Measurements from ENCODE around the gene FUOM.
"Not testable (repeated sequence)": the region's sequence is repeated elsewhere in the genome, so short reads cannot be mapped to it uniquely, and the experiment has no call there.

The FUOM gene

DNA sequence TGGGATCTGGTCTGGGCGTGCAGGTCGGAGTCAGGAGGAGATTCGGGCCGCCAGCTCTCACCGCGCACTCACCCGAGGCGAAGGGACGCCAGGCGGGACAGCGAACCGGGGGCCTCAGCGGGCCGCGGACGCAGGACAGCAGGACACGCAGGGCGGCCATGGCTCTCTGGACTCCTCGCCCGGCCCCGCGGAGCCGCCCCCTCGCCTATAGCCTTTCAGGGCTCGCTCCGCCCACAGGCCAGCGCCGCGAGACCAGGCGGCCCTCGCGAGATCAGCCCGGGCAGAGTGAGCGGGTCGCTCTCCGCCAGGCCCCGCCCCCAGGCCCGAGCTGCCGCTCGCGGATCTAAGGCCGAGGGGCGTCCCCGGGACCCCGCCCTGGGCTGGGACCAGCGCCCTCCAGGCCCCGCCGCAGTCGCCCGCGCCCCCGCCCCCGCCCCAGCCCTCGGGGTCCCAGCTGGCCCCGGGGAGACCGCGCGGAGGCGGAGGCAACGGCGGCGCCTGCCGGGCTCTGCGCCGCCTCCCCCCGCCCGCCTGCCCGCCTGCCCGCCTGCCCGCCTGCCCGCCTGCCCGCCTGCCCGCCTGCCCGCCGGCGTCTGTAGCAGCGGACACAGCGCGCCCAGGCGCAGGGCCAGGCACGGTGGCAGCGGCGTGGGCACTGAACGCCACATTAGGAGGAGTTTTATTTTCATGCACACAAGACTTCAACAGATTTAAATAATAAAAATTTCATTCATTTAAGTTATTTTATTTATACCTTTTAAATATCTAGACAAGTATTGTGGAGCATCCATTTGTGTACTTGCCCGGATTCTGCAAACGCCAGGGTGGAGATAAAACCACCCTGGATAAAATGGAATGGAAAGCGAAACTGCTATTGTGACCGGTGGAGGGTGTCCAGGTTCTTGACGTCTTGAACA is 15.6 kb upstream of the FUOM start, which contains the start of gene ECHS1:
TSS of gene ECHS1 (minus strand) at position 181 of the 917 bp plus-strand sequence. CDS start at position 160, 21 bp downstream.
- in situ Hi-C loops (cut with HindIII; ENCODE audit: low pct_ligation_motif_present, low pct_unique_long_range_greater_than_20kb, low sequenced_read_pairs): no loop called here

DNA sequence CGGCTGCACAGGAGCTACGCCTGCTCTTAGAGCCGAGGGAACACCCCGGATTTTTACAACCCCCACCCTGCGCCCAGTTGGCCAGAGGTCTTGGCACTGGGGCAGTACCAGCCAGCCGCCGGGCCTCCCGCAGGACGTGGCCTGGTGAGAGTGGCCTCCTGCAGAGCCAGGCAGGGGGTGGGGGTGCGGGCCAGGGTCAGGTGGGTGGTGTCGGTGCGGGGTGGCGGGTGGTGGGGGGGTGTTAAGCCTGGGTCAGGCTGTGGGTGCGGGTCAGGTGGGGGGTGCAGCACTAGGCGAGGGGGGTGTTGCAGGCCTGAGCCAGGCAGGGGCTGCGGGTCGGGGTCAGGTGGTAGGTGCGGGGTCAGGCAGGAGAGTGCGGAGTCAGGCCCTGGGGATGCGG is 14.7 kb upstream of the FUOM start:
- in situ Hi-C loops (cut with HindIII; ENCODE audit: low pct_ligation_motif_present, low pct_unique_long_range_greater_than_20kb, low sequenced_read_pairs): no loop called here
- DNase-seq: no peak

More for the DNA sequence above, 15.6 kb upstream of the FUOM start, which contains the start of gene ECHS1:
- peak; percentile 95 for DNase-seq

DNA sequence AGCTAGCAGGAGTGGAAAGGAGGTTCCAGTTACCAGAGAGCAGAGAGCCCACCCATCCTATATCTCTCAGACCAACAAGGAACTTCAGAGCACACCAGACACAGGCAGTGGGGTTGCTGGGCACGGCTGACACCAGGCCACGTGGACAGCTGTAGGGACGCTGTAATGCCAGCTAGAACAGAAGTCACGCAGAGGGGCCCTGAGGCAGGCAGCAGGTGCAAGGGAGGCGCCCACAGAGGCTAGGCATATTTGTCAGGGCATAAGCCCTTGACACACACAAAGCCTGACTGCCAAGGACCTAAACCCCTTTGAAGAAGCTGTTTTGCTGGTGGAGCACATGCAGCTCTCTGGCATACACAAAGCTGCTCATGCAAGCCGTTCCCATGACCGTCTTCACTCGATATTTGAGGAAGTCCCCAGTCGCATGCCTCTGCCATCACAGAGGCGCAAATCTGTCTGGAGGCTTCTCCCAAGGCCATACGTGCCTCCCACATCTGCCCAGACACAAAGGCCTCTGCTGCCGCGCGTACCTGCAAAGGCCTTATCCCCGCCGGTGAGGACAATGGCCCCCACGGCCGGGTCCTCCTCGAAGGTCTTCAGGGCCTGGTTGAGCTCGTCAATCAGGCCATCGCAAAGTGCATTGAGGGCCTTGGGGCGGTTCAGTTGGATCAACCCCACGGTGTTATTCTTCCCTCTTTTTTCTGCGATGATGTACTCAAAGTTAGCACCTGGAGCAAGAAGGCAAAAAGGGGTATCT is 12.4 kb upstream of the FUOM start:
- in situ Hi-C loops (cut with HindIII; ENCODE audit: low pct_ligation_motif_present, low pct_unique_long_range_greater_than_20kb, low sequenced_read_pairs): no loop called here
- no peak for DNase-seq

GRCh38 chr10:133368153-133368552 is 10.3 kb upstream of the FUOM start:
- no peak for DNase-seq
- in situ Hi-C loops (cut with HindIII; ENCODE audit: low pct_ligation_motif_present, low pct_unique_long_range_greater_than_20kb, low sequenced_read_pairs): no loop called here

- in situ Hi-C loops (cut with HindIII; ENCODE audit: low pct_ligation_motif_present, low pct_unique_long_range_greater_than_20kb, low sequenced_read_pairs); DNase-seq: not testable (repeated sequence)
Observed at GRCh38 chr10:133367461-133367860, 9.6 kb upstream of the FUOM start.

DNA sequence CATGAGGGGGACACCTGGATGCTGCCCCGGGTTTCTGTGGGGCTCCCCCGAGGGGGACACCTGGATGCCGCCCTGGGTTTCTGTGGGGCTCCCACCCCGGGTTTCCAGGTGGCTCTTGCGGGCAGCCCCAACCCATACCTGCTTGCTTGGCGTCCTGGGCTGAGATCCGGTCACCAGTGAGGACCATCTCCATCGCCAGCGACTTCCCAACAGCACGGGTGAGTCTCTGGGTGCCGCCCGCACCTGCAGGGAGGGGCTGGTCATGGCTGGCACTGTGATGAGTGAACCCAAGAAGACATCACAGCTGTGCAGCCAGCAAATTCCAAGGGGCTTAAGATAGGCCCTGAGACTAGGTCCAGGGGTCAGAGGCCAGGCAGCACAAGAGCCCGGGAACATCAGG is 8.9 kb upstream of the FUOM start:
- no peak for DNase-seq
- in situ Hi-C loops (cut with HindIII; ENCODE audit: low pct_ligation_motif_present, low pct_unique_long_range_greater_than_20kb, low sequenced_read_pairs): no loop called here

DNA sequence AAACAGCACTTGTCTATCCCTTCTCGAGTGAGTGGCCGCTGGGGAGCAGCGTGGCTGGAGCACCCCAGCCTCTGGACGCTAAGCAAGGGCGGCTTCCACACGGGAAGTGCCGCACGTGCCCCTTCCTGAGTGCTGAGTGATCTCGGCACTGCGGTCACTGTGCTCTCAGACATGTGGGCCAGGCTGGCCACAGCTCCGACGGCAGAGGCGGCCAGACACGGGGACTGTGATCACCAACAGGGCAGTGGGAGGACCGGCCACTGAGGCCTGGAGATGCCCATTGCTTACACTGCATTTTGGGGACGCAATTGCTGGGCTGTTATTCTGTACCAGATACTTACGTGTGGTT is 8.3 kb upstream of the FUOM start:
- DNase-seq: no peak
- in situ Hi-C loops (cut with HindIII; ENCODE audit: low pct_ligation_motif_present, low pct_unique_long_range_greater_than_20kb, low sequenced_read_pairs): no loop called here

GRCh38 chr10:133365461-133366129 is 7.8 kb upstream of the FUOM start:
- in situ Hi-C loops (cut with HindIII; ENCODE audit: low pct_ligation_motif_present, low pct_unique_long_range_greater_than_20kb, low sequenced_read_pairs): no loop called here
- no peak for DNase-seq

- no peak for DNase-seq
- in situ Hi-C loops (cut with HindIII; ENCODE audit: low pct_ligation_motif_present, low pct_unique_long_range_greater_than_20kb, low sequenced_read_pairs): no loop called here
Observed at GRCh38 chr10:133364645-133365431, 7.0 kb upstream of the FUOM start.

DNA sequence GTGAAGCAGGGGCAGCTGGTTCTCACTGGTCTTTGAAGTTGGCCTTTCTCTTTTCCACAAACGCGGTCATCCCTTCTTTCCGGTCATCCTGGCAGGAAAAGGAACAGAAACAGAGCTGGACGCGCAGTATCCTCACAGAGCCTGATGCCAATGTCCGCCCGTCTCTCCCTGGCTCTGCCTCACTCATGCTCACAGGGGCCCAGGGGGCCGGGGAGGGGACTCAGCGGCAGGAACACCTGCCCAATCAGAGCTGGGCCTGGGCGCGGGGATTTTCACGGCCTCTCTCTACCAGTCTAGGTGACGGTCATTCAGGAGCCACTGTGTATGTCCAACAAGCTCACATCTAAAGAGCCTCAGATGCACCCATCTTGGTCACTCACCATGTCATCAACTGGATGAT is 5.0 kb upstream of the FUOM start:
- DNase-seq: no peak
- in situ Hi-C loops (cut with HindIII; ENCODE audit: low pct_ligation_motif_present, low pct_unique_long_range_greater_than_20kb, low sequenced_read_pairs): no loop called here

DNA sequence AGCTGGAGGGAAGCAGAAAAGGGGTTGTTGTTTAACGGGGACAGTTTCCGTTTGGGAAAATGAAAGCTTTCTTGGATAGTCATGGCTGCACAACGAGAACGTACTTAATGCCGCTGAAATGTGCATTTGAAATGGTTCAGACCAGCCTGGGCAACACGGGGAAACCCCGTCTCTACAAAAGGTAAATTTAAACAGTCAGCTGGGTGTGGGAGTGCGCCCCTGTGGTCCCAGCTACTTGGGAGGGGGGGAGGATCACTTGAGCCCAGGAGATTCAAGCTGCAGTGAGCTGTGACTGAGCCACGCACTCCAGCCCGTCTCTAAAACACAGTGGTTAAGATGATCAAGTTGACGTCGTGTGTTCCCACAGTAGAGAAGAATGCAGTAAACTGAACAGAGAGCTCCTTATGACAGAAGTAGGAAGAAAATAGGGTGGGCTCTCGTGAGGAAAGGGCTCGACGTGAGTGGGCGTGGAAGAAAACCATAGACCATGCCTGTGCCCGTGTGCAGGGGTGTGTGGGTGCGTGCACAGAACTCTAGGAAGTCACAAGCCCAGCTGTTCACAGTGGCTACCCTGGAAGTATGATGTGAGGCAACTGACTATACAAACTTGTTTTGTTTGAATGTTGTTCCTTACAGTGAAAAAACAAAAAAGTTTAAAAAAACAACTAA is 4.1 kb upstream of the FUOM start:
- no peak for DNase-seq

DNA sequence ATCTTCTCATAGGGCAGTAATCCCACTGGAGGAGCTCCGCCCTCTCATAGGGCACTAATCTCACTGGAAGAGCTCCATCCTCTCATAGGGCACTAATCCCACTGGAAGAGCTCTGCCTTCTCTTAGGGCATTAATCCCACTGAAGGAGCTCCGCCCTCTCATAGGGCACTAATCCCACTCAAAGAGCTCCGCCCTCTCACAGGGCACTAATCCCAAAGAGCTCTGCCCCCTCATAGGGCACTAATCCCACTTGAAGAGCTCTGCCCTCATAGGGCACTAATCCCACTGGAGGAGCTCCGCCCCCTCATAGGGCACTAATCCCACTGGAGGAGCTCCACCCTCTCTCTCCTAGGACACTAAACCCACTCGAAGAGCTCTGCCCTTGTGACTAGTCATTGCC is 3.4 kb upstream of the FUOM start:
- no peak for DNase-seq
- in situ Hi-C loops (cut with HindIII; ENCODE audit: low pct_ligation_motif_present, low pct_unique_long_range_greater_than_20kb, low sequenced_read_pairs): no loop called here

More for the DNA sequence above, 4.1 kb upstream of the FUOM start:
- in situ Hi-C loops (cut with HindIII; ENCODE audit: low pct_ligation_motif_present, low pct_unique_long_range_greater_than_20kb, low sequenced_read_pairs): no loop called here

- no peak for DNase-seq
- in situ Hi-C loops (cut with HindIII; ENCODE audit: low pct_ligation_motif_present, low pct_unique_long_range_greater_than_20kb, low sequenced_read_pairs): no loop called here
Observed at GRCh38 chr10:133359972-133360610, 2.3 kb upstream of the FUOM start.

- DNase-seq: no peak
- in situ Hi-C loops (cut with HindIII; ENCODE audit: low pct_ligation_motif_present, low pct_unique_long_range_greater_than_20kb, low sequenced_read_pairs): no loop called here
Observed at GRCh38 chr10:133359554-133359971, 1.7 kb upstream of the FUOM start.

DNA sequence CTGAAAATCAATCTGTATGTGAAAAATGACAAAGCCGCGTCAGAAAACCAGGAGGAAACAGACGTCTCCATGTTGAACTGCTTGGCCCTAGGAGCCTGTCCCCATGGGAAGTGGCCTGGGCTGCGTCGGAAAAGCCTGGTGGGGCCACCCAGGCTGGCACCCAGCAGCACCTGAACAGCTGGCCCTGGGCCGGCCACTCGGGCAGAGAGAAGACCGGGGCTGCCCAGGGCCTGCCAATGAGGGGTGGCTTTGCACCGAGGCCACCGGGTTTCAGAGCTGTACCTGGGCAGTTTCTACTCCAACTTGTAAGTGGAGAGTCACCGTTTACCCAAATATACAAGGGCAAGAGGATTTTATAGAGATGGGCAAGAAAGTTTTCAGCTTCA is 1.1 kb upstream of the FUOM start:
- DNase-seq: no peak
- in situ Hi-C loops (cut with HindIII; ENCODE audit: low pct_ligation_motif_present, low pct_unique_long_range_greater_than_20kb, low sequenced_read_pairs): no loop called here

DNA sequence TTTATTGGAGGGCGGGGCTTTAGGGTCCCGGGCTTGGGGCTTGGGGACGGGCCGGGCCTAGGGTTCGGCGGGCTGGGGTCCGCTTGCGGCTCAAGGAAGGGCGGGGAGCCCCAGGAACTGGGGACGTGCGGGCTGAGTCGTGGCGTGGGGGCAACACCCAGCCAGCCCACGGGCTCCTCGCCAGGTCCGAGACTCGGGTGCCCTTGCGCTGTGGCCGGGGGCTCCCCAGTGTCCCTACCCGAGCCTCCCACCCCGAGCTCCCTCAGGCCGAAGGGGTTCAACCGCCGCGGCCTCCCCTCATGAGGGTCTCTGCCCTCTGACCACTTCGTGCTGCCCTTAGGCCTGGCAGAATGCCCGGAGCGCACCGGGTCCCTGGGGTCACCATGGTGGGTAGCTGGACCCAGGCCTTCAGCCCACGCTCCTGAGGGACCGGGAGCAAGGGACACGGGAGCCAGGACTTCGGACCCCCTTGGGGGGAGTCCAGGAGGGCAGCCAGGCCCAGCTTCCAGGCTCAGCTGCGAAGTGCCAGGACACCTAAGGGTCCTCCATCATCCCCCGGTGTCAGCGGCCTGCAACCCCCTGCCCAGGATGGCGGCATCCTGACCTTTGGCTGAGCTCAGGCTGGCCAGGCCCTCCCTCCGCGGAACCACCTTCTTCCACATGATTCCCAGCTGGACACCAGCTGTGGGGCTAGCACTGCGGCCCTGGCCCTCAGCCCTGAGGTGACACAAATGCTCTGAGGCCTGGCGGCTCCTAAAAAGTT is 524 bp upstream of the FUOM start:
- no peak for DNase-seq
- in situ Hi-C loops (cut with HindIII; ENCODE audit: low pct_ligation_motif_present, low pct_unique_long_range_greater_than_20kb, low sequenced_read_pairs): no loop called here

All from ACHN (cell line).